HL-60 (cell line): ENCODE measurements around the gene ADPRS.
A peak's percentile ranks its signal among the peaks of the same experiment; 100 is the strongest.

Experiments
- DNase-seq, 2 experiments: peaks; one replicate each; pipeline ENCODE4 v3.0.0-alpha.2; 2010 to 2020; ENCODE audit warnings: low read depth in 1 of 2, low spot score in 1 of 2
- H3K27ac ChIP-seq: fragments of 250-450 bp; sonication (Bioruptor Pico); replicated peaks from 2 replicates; pipeline ENCODE4 v1.5.1; 2020; ENCODE audit warnings: mild to moderate bottlenecking, moderate library complexity
- H3K27me3 ChIP-seq: fragments of 250-450 bp; sonication (Bioruptor Pico); 2 replicates; pipeline ENCODE4 v1.5.1; 2021; ENCODE audit warnings: mild to moderate bottlenecking, moderate library complexity; ENCODE audit not compliant: insufficient read depth, poor library complexity, severe bottlenecking
- H3K4me3 ChIP-seq: replicated peaks from 2 replicates; pipeline ENCODE4 v1.5.1; 2011; ENCODE audit warnings: mild to moderate bottlenecking, control low read depth, low read length; ENCODE audit not compliant: insufficient read depth
- GABPA ChIP-seq: IDR thresholded peaks from 2 replicates; pipeline ENCODE4 v1.6.1; 2012; ENCODE audit warnings: low read depth
- POLR2AphosphoS5 ChIP-seq: IDR thresholded peaks from 2 replicates; pipeline ENCODE4 v1.6.1; 2012; ENCODE audit warnings: low read depth
- REST ChIP-seq: IDR thresholded peaks from 2 replicates; pipeline ENCODE4 v1.6.1; 2012; ENCODE audit warnings: low read depth; ENCODE audit not compliant: insufficient replicate concordance
- SPI1 ChIP-seq: IDR thresholded peaks from 2 replicates; pipeline ENCODE4 v1.6.1; 2012; ENCODE audit warnings: low read depth, mild to moderate bottlenecking, borderline replicate concordance
- TF ChIP-seq, protein P1 (sequence below): IDR thresholded peaks from one replicate; pipeline ENCODE4 v1.5.1; 2011; ENCODE audit warnings: low read length, control low read depth, inconsistent platforms; ENCODE audit not compliant: insufficient read depth

Gene ADPRS

GRCh38 chr1:36092166-36092797 lies 3.6 kb downstream of the ADPRS start:
- H3K4me3 ChIP-seq = no peak overlapping the region
- no peak overlapping the region for H3K27ac ChIP-seq
- no peak for DNase-seq
- no peaks in the 10 kb centered on the region for H3K27me3 ChIP-seq
- no peak for TF ChIP-seq GABPA
- no peak for TF ChIP-seq SPI1
- TF ChIP-seq POLR2AphosphoS5 = no peak

DNA sequence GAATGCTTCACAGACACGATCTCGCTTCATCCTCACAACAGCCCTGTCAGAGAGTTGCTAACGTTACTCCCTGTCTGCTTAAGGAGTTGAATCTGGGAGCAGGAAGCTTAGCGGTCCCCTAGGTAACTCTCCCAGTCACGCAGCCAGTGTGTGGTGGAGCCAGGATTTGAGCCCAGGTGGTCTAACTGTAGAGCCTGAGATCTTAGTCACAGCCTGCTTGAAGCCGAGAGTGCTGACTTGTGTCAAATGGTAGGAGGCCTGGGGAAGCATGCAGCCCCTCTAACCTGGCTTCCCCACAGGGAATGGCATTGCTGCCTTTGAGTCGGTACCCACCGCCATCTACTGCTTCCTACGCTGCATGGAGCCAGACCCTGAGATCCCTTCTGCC lies 4.1 kb downstream of the ADPRS start:
- TF ChIP-seq, protein P1, sequence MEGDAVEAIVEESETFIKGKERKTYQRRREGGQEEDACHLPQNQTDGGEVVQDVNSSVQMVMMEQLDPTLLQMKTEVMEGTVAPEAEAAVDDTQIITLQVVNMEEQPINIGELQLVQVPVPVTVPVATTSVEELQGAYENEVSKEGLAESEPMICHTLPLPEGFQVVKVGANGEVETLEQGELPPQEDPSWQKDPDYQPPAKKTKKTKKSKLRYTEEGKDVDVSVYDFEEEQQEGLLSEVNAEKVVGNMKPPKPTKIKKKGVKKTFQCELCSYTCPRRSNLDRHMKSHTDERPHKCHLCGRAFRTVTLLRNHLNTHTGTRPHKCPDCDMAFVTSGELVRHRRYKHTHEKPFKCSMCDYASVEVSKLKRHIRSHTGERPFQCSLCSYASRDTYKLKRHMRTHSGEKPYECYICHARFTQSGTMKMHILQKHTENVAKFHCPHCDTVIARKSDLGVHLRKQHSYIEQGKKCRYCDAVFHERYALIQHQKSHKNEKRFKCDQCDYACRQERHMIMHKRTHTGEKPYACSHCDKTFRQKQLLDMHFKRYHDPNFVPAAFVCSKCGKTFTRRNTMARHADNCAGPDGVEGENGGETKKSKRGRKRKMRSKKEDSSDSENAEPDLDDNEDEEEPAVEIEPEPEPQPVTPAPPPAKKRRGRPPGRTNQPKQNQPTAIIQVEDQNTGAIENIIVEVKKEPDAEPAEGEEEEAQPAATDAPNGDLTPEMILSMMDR = no peak
- TF ChIP-seq SPI1 = no peak
- no peak for TF ChIP-seq GABPA
- no peak for TF ChIP-seq POLR2AphosphoS5
- TF ChIP-seq REST = no peak
- no peak for DNase-seq
- no peak overlapping the region for H3K4me3 ChIP-seq
- no peaks in the 10 kb centered on the region for H3K27me3 ChIP-seq
- no peak overlapping the region for H3K27ac ChIP-seq

DNA sequence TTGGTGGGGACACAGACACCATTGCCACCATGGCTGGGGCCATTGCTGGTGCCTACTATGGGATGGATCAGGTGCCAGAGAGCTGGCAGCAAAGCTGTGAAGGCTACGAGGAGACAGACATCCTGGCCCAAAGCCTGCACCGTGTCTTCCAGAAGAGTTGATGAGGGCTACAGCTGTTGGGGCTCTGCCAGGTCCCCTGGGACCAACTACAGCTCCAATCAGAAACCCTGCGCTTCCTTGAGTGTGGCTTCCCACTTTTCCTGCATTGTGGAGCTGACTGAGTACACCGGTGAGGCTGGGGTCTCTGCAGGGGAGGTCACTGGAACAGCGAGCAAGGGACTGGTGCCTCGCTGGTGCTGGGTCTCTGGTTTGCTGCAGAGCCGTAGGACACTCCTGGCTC lies 4.5 kb downstream of the ADPRS start:
- TF ChIP-seq, protein P1 = no peak
- TF ChIP-seq GABPA (no peak), POLR2AphosphoS5 (no peak), REST (no peak), SPI1 (no peak)
- no peak overlapping the region for H3K27ac ChIP-seq
- no peak for DNase-seq
- no peaks in the 10 kb centered on the region for H3K27me3 ChIP-seq
- no peak overlapping the region for H3K4me3 ChIP-seq

GRCh38 chr1:36093929-36094328 lies 5.2 kb downstream of the ADPRS start:
- Histone ChIP-seq H3K27ac (peak overlapping the region; percentile 8; the same call in 1 of the 2 replicates), H3K4me3 (no peak overlapping the region), H3K27me3 (no peaks in the 10 kb centered on the region)
- TF ChIP-seq, protein P1 = no peak
- TF ChIP-seq REST (no peak), GABPA (no peak), POLR2AphosphoS5 (no peak), SPI1 (no peak)
- DNase-seq = peak in 1 of 2 experiments; percentile 34
